Measurements from ENCODE around the gene ADAMTS17. TPM values are rescaled to one million over a fixed set of nuclear protein-coding genes. Genes with fewer than 3 reads are reported as not detected.

ADAMTS17 gene
- total and polyA plus RNA-seq, 11 donors = 0.30 to 2.4 (median 1.2) TPM

- WGBS, 4 donors = 71 to 74% (median 73%) methylated on average over 9 of the region's 9 CpGs
- ATAC-seq (no peak), DNase-seq (peak in 1 of 5 donors; percentile 20)
- Histone ChIP-seq H3K4me3 (no peak overlapping the region), H3K27me3 (no peaks in the 10 kb centered on the region), H3K27ac (no peak overlapping the region), H3K36me3 (no peaks in the 10 kb centered on the region), H3K9me3 (peaks cover 0 to 5% (median 0%) of the 10 kb centered on the region in 12 donors), H3K4me1 (peaks cover 0 to 15% (median 3%) of the 10 kb centered on the region in 12 donors)
- intact Hi-C loops (cut with DNase I) = loop anchor here in 1 of 10 donors (10.0 kb wide), 1 partner anchor 58 kb away; no protein-coding TSS in a partner anchor
- TF ChIP-seq CTCF (IDR thresholded peaks at IDR 0.05) = no peak
- no peak for TF ChIP-seq POLR2A (IDR thresholded peaks at IDR 0.05)
These were observed 355.3 kb downstream of the ADAMTS17 start for GRCh38 chr15:99986297-99987118.

GRCh38 chr15:99985878-99986277, 355.9 kb downstream of the ADAMTS17 start:
- Histone ChIP-seq H3K4me3 (no peak overlapping the region), H3K36me3 (no peaks in the 10 kb centered on the region), H3K4me1 (peaks cover 0 to 18% (median 3%) of the 10 kb centered on the region in 12 donors), H3K27ac (no peak overlapping the region), H3K27me3 (no peaks in the 10 kb centered on the region), H3K9me3 (peaks cover 0 to 5% (median 0%) of the 10 kb centered on the region in 12 donors)
- no peak for TF ChIP-seq POLR2A (IDR thresholded peaks at IDR 0.05)
- no peak for TF ChIP-seq CTCF (IDR thresholded peaks at IDR 0.05)
- no peak for ATAC-seq
- peak in 1 of 5 donors; percentile 13 for DNase-seq
- 80 to 90% (median 82%) methylated on average over 3 to 4 of the region's 4 CpGs for WGBS, 4 donors
- intact Hi-C loops (cut with DNase I) = loop anchor here in 1 of 10 donors (10.0 kb wide), 1 partner anchor 59 kb away; no protein-coding TSS in a partner anchor

- H3K4me3 ChIP-seq = no peak overlapping the region
- peak in 1 of 5 donors; percentile 24 for DNase-seq
- no peak for ATAC-seq
- peak overlapping the region in 2 of 12 donors; percentile 53 to 68 for H3K27ac ChIP-seq
- peaks cover 0 to 19% (median 3%) of the 10 kb centered on the region in 12 donors for H3K4me1 ChIP-seq
- no peaks in the 10 kb centered on the region for H3K36me3 ChIP-seq
- no peaks in the 10 kb centered on the region for H3K27me3 ChIP-seq
- H3K9me3 ChIP-seq = peaks cover 0 to 5% (median 0%) of the 10 kb centered on the region in 12 donors
- TF ChIP-seq POLR2A (IDR thresholded peaks at IDR 0.05) = no peak
- TF ChIP-seq CTCF (IDR thresholded peaks at IDR 0.05) = no peak
- intact Hi-C loops (cut with DNase I) = loop anchor here in 1 of 10 donors (10.0 kb wide), 1 partner anchor 60 kb away; no protein-coding TSS in a partner anchor
- 93 to 96% (median 94%) methylated on average over 16 to 18 of the region's 18 CpGs for WGBS, 4 donors
These were observed 357.1 kb downstream of the ADAMTS17 start for GRCh38 chr15:99984491-99985243.

Data from heart left ventricle (tissue), 16 donors.